BE2C (cell line): ENCODE results near the gene TMC3.

Experiments
- DNase-seq: peaks from one replicate; pipeline ENCODE4 v3.0.0-alpha.2; 2020
- H3K27me3 ChIP-seq: fragments of 250-450 bp; sonication (Bioruptor Pico); 2 replicates; pipeline ENCODE4 v1.5.1; 2020; ENCODE audit warnings: mild to moderate bottlenecking
- H3K36me3 ChIP-seq: fragments of 250-450 bp; sonication (Bioruptor Pico); 2 replicates; pipeline ENCODE4 v1.5.1; 2020; ENCODE audit warnings: mild to moderate bottlenecking
- H3K4me1 ChIP-seq: fragments of 250-450 bp; sonication (Bioruptor Pico); 2 replicates; pipeline ENCODE4 v1.5.1; 2020
- H3K4me3 ChIP-seq: 2 replicates; pipeline ENCODE4 v1.5.1; 2011; ENCODE audit warnings: low read depth, low read length
- H3K9me3 ChIP-seq: fragments of 250-450 bp; sonication (Bioruptor Pico); 2 replicates; pipeline ENCODE4 v1.5.1; 2020
- CTCF ChIP-seq: IDR thresholded peaks from 2 replicates; pipeline ENCODE4 v1.5.1; 2012; ENCODE audit warnings: mild to moderate bottlenecking, low read depth, low read length

TMC3 gene

GRCh38 chr15:81299630-81300273, 74.3 kb downstream of the TMC3 start:
- Histone ChIP-seq H3K4me1 (no peaks in the 10 kb centered on the region), H3K9me3 (no peaks in the 10 kb centered on the region), H3K36me3 (no peaks in the 10 kb centered on the region), H3K4me3 (no peak overlapping the region), H3K27me3 (peaks cover 12% of the 10 kb centered on the region)
- DNase-seq: no peak
- TF ChIP-seq CTCF: no peak

DNA sequence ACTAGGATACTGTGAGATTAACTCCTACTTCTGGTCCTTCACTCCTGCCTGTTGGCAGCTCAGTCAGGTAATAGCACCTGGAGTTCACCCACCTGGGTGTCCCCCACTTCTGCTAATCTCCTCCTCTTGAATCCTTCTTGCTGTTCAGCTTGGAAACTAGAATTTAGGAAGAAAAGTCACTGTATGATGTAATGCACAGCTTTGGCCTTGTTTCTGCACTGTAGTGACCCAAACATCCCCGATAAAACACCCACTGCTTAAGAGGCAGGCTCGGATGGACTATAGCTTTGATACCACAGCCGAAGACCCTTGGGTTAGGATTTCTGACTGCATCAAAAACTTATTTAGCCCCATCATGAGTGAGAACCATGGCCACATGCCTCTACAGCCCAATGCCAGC, 74.9 kb downstream of the TMC3 start:
- no peak for TF ChIP-seq CTCF
- Histone ChIP-seq H3K4me1 (no peaks in the 10 kb centered on the region), H3K9me3 (no peaks in the 10 kb centered on the region), H3K36me3 (no peaks in the 10 kb centered on the region), H3K27me3 (peaks cover 9% of the 10 kb centered on the region), H3K4me3 (no peak overlapping the region)
- no peak for DNase-seq

DNA sequence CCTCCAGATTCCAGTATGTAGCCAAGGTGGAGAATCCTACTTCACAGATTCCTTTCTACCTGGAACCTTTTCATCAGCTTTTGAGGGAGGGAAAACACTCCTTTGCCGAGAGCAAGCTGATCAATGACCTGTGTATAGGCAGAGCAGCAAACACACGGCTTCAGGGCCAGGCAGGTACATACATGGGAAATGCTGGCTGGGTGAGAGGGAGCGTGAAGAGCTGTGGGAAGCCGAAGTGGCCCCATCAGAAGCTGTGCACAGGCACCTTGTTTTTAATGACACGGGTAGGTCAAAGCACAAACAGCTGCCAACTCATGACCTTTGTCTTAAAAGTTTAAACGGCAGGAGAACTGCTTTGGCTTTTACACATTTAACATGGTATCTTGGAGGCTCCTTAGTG, 75.4 kb downstream of the TMC3 start:
- Histone ChIP-seq H3K4me3 (no peak overlapping the region), H3K9me3 (no peaks in the 10 kb centered on the region), H3K4me1 (no peaks in the 10 kb centered on the region), H3K27me3 (peaks cover 9% of the 10 kb centered on the region), H3K36me3 (no peaks in the 10 kb centered on the region)
- no peak for TF ChIP-seq CTCF
- DNase-seq: no peak

- no peaks in the 10 kb centered on the region for H3K9me3 ChIP-seq
- no peaks in the 10 kb centered on the region for H3K4me1 ChIP-seq
- H3K27me3 ChIP-seq: peaks cover 6% of the 10 kb centered on the region
- TF ChIP-seq CTCF: no peak
- no peaks in the 10 kb centered on the region for H3K36me3 ChIP-seq
- DNase-seq: no peak
- no peak overlapping the region for H3K4me3 ChIP-seq
Observed at GRCh38 chr15:81297603-81298575, 76.1 kb downstream of the TMC3 start.

DNA sequence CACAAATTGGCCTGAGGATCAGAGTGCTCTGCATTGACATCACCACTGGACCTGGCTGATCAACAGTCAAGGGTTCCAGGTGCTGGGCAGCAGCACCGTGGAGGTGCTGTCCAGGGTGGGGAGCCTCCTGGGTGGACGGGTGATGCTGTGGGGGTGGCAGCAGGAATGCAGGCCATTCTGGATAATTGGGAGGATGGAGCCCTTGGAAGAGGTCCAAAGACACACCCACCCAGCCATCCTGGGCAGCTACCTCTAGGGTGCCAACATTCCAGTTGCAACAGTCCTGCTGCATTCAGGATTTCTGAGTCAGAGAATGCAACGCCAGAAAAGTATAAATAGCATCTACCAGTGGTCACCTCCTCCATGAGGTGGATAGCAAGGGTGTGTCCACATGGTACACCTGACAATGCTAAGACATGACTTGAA, 76.9 kb downstream of the TMC3 start:
- no peak for DNase-seq
- H3K36me3 ChIP-seq: no peaks in the 10 kb centered on the region
- no peaks in the 10 kb centered on the region for H3K4me1 ChIP-seq
- H3K4me3 ChIP-seq: no peak overlapping the region
- no peak for TF ChIP-seq CTCF
- H3K9me3 ChIP-seq: no peaks in the 10 kb centered on the region
- peaks cover 6% of the 10 kb centered on the region for H3K27me3 ChIP-seq

- no peak for DNase-seq
- Histone ChIP-seq H3K9me3 (no peaks in the 10 kb centered on the region), H3K4me3 (no peak overlapping the region), H3K27me3 (peaks cover 6% of the 10 kb centered on the region), H3K36me3 (no peaks in the 10 kb centered on the region), H3K4me1 (no peaks in the 10 kb centered on the region)
- TF ChIP-seq CTCF: no peak
Observed at GRCh38 chr15:81296673-81297072, 77.3 kb downstream of the TMC3 start.
